ENCODE data around the gene CPM. TPM values are rescaled to one million over a fixed set of nuclear protein-coding genes. Genes with fewer than 3 reads are reported as not detected.
"Not testable (repeated sequence)": the region's sequence is repeated elsewhere in the genome, so short reads cannot be mapped to it uniquely, and the experiment has no call there.

The CPM gene
- total RNA-seq, 4 donors from 2014 or later: 30.2 to 51.9 (median 35.0) TPM

- no peak for DNase-seq (ENCODE audit: extremely low spot score)
- no peak overlapping the region for H3K27ac ChIP-seq (replicated peaks in 1 of 4)
- WGBS: 90% methylated on average over 5 of the region's 6 CpGs
- no peaks in the 10 kb centered on the region for H3K9me3 ChIP-seq
- H3K4me1 ChIP-seq: peaks cover 0 to 9% (median 7%) of the 10 kb centered on the region in 4 donors
- intact Hi-C loops (cut with DNase I): no loop called here
- TF ChIP-seq EP300 (IDR thresholded peaks at IDR 0.05) (no peak), POLR2A (IDR thresholded peaks at IDR 0.05; ENCODE audit: low read depth) (no peak), CTCF (IDR thresholded peaks at IDR 0.05) (no peak), POLR2AphosphoS5 (IDR thresholded peaks at IDR 0.05) (no peak)
- H3K36me3 ChIP-seq: peaks cover 59 to 96% (median 83%) of the 10 kb centered on the region in 4 donors
- H3K4me3 ChIP-seq: no peak overlapping the region
- H3K27me3 ChIP-seq: no peaks in the 10 kb centered on the region
These were observed 111.4 kb downstream of the CPM start for GRCh38 chr12:68821357-68822188.

DNA sequence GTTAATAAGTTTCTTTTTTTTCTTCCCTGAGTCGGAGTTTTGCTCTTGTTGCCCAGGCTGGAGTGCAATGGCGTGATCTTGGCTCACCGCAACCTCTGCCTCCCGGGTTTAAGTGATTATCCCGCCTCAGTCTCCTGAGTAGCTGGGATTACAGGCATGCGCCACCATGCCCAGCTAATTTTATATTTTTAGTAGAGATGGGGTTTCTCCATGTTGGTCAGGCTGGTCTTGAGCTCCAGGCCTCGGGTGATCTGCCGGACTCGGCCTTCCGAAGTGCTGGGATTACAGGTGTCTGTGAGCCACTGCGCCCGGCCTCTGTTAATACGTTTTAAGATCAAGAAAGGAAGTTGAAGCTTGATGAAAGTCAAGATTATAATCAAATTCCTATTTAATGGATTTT lies 113.5 kb downstream of the CPM start:
- DNase-seq (ENCODE audit: extremely low spot score); H3K27ac ChIP-seq (replicated peaks in 1 of 4); H3K27me3 ChIP-seq; H3K4me3 ChIP-seq; intact Hi-C loops (cut with DNase I); H3K9me3 ChIP-seq: not testable (repeated sequence)
- H3K4me1 ChIP-seq: peaks cover 0 to 24% (median 19%) of the 10 kb centered on the region in 4 donors
- WGBS: 95% methylated on average over 13 of the region's 13 CpGs
- peaks cover 43 to 92% (median 77%) of the 10 kb centered on the region in 4 donors for H3K36me3 ChIP-seq

DNA sequence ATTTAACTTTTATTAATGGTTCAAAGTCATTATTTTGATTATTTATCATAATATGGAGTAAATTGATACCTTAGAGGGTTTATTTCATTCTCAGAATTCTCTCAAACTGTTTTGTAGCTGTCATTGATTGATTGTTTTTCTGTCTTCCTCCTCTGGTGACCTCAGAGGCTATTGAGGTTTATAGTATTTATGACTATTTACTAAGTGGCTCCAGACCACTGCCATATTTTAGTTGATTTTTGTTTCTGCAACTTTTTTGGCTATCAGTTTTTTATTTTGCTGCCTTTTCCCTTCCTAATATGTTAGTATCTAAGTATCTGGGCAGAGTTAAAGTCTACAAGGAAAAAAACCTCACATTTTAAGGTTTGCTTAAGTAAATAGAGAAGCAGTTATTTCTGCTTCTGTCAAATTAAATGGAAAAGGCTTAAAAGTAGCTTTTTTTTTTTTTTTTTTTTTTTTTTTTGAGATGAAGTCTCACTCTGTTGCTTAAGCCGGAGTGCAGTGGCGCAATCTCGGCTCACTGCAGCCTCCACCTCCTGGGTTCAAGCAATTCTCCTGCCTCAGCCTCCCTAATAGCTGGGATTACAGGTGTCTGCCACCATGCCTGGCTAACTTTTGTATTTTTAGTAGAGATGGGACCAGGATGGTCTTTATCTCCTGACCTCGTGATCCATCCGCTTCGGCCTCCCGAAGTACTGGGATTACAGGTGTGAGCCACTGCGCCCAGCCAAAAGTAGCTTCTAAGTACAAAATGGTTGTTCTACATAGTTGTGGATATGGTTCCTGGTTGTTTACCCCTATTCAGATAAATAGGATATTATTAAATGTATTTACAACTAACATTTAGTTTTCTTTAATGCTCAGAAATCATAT lies 116.8 kb downstream of the CPM start:
- WGBS: 97% methylated on average over 8 of the region's 8 CpGs
- DNase-seq (ENCODE audit: extremely low spot score): no peak
- no peak for TF ChIP-seq POLR2A (IDR thresholded peaks at IDR 0.05; ENCODE audit: low read depth)
- no peak for TF ChIP-seq POLR2AphosphoS5 (IDR thresholded peaks at IDR 0.05)
- no peak for TF ChIP-seq EP300 (IDR thresholded peaks at IDR 0.05)
- no peak for TF ChIP-seq CTCF (IDR thresholded peaks at IDR 0.05)
- Histone ChIP-seq H3K36me3 (peaks cover 36 to 89% (median 67%) of the 10 kb centered on the region in 4 donors), H3K27ac (replicated peaks in 1 of 4) (no peak overlapping the region), H3K4me1 (peaks cover 10 to 37% (median 35%) of the 10 kb centered on the region in 4 donors), H3K9me3 (no peaks in the 10 kb centered on the region), H3K4me3 (no peak overlapping the region), H3K27me3 (no peaks in the 10 kb centered on the region)
- intact Hi-C loops (cut with DNase I): no loop called here

GRCh38 chr12:68815232-68815927 lies 117.6 kb downstream of the CPM start:
- no peak overlapping the region for H3K27ac ChIP-seq (replicated peaks in 1 of 4)
- no peaks in the 10 kb centered on the region for H3K27me3 ChIP-seq
- TF ChIP-seq POLR2AphosphoS5 (IDR thresholded peaks at IDR 0.05) (no peak), POLR2A (IDR thresholded peaks at IDR 0.05; ENCODE audit: low read depth) (no peak), EP300 (IDR thresholded peaks at IDR 0.05) (no peak), CTCF (IDR thresholded peaks at IDR 0.05) (no peak)
- intact Hi-C loops (cut with DNase I): no loop called here
- peaks cover 10 to 45% (median 42%) of the 10 kb centered on the region in 4 donors for H3K4me1 ChIP-seq
- WGBS: 66% methylated on average over 5 of the region's 5 CpGs
- H3K4me3 ChIP-seq: no peak overlapping the region
- H3K36me3 ChIP-seq: peaks cover 34 to 89% (median 64%) of the 10 kb centered on the region in 4 donors
- DNase-seq (ENCODE audit: extremely low spot score): no peak
- H3K9me3 ChIP-seq: no peaks in the 10 kb centered on the region
